AG09309 (cell line): ENCODE data around the gene GUCY1A1.

ENCODE experiments used
- DNase-seq: peaks from one replicate; pipeline ENCODE4 v3.0.0-alpha.2; 2010; ENCODE audit warnings: low read depth
- H3K4me3 ChIP-seq: 2 replicates; pipeline ENCODE4 v1.5.1; 2011; ENCODE audit warnings: mild to moderate bottlenecking, low read depth, low read length, moderate library complexity; ENCODE audit not compliant: control insufficient read depth
- CTCF ChIP-seq: IDR thresholded peaks from 2 replicates; pipeline ENCODE4 v1.5.1; 2011; ENCODE audit warnings: mild to moderate bottlenecking, low read depth, low read length, inconsistent platforms; ENCODE audit not compliant: insufficient read depth, control insufficient read depth; ENCODE audit errors: missing control alignments

The GUCY1A1 gene

GRCh38 chr4:155688211-155688610 is 21.6 kb downstream of the GUCY1A1 start:
- DNase-seq, result no peak
- no peak for TF ChIP-seq CTCF
- no peak overlapping the region for H3K4me3 ChIP-seq

DNA sequence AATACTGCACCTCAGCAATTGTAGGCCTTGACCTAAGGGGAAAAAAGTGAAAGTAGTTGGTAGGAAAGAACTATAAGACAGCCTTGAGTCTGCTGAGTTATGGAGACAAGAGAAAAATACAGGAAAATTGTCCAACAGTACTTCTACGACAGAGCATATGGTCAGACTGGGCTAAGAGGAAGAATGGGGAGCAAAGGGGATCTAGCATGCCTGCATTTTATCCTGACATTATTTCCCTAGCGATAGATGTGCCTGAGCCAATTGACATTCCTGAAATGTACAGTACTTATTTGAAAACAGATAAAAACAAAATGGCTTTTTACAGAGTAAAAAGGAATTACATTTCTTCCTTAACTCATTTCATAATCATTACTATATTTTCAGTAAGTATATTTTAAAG is 22.2 kb downstream of the GUCY1A1 start:
- no peak overlapping the region for H3K4me3 ChIP-seq
- no peak for DNase-seq
- TF ChIP-seq CTCF, result no peak

GRCh38 chr4:155690044-155690837 is 23.6 kb downstream of the GUCY1A1 start:
- DNase-seq, result no peak
- no peak for TF ChIP-seq CTCF
- H3K4me3 ChIP-seq, result no peak overlapping the region

DNA sequence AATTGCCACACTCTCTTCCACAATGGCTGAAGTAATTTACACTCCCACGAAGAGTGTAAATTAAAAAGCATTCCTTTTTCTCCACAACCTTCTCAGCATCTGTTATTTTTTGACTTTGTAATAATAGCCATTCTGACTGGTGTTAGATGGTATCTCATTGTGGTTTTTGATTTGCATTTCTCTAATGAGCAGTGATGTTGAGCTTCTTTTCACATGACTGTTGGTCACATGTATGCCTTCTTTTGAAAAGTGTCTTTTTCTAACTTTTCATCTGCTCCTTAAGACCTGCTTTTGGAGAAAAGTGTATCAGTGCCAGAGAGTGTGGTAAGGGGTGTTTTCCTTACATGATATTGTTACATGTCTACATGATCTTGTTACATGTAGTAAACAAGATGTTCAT is 25.7 kb downstream of the GUCY1A1 start:
- no peak for TF ChIP-seq CTCF
- no peak overlapping the region for H3K4me3 ChIP-seq
- no peak for DNase-seq

GRCh38 chr4:155693015-155693663 is 26.5 kb downstream of the GUCY1A1 start:
- no peak for TF ChIP-seq CTCF
- no peak for DNase-seq
- H3K4me3 ChIP-seq, result no peak overlapping the region

- no peak overlapping the region for H3K4me3 ChIP-seq
- no peak for DNase-seq
- no peak for TF ChIP-seq CTCF
Measured at GRCh38 chr4:155694100-155694785, 27.6 kb downstream of the GUCY1A1 start.
